HG03097 (cell line): ENCODE measurements around the gene JMJD8.
A peak's percentile ranks its signal among the peaks of the same experiment; 100 is the strongest.

Source experiments
- ATAC-seq: cut with Tn5 transposase; IDR thresholded peaks from one replicate; pipeline ENCODE4 v1.9.1; 2021; ENCODE audit not compliant: unreplicated experiment, low FRiP score

JMJD8 gene

GRCh38 chr16:645852-646678 lies 38.1 kb downstream of the JMJD8 start:
- no peak for ATAC-seq

- ATAC-seq, result no peak
These were observed 39.6 kb downstream of the JMJD8 start for GRCh38 chr16:644556-644955.

GRCh38 chr16:643050-643368 lies 41.1 kb downstream of the JMJD8 start:
- no peak for ATAC-seq

GRCh38 chr16:642189-643049 lies 41.7 kb downstream of the JMJD8 start:
- peak; percentile 21 for ATAC-seq

- ATAC-seq, result peak; percentile 54
These were observed 42.6 kb downstream of the JMJD8 start, which contains the start of gene MCRIP2 for GRCh38 chr16:641326-642188. Gene MCRIP2 (plus strand): TSS chr16:641828. CDS start chr16:641992, 164 bp downstream.

GRCh38 chr16:640614-641013 lies 43.5 kb downstream of the JMJD8 start:
- no peak for ATAC-seq

GRCh38 chr16:638836-639235 lies 45.3 kb downstream of the JMJD8 start:
- no peak for ATAC-seq

- ATAC-seq, result no peak
These were observed 46.0 kb downstream of the JMJD8 start for GRCh38 chr16:638034-638543.

GRCh38 chr16:637081-638018 lies 46.8 kb downstream of the JMJD8 start:
- no peak for ATAC-seq

GRCh38 chr16:636206-637080 lies 47.7 kb downstream of the JMJD8 start, which contains the start of gene METTL26:
Gene METTL26 (minus strand): TSS chr16:636305. CDS start chr16:636290, 15 bp downstream.
- peak; percentile 51 for ATAC-seq

- no peak for ATAC-seq
These were observed 48.4 kb downstream of the JMJD8 start for GRCh38 chr16:635573-636205.

- ATAC-seq, result no peak
These were observed 49.1 kb downstream of the JMJD8 start for GRCh38 chr16:634996-635395.

- no peak for ATAC-seq
These were observed 50.0 kb downstream of the JMJD8 start for GRCh38 chr16:634051-634670.

GRCh38 chr16:633336-634050 lies 50.6 kb downstream of the JMJD8 start:
- ATAC-seq, result no peak

GRCh38 chr16:632486-633335 lies 51.4 kb downstream of the JMJD8 start:
- no peak for ATAC-seq

GRCh38 chr16:631808-632358 lies 52.3 kb downstream of the JMJD8 start:
- ATAC-seq, result no peak
